Thoracic aorta (tissue), 2 donors: ENCODE results near the gene WDR36. TPM values are rescaled to one million over a fixed set of nuclear protein-coding genes. Genes with fewer than 3 reads are reported as not detected.

ENCODE experiments used
- ATAC-seq: fragments of 150-250 bp; one replicate; pipeline ENCODE4 v1.8.0; 2017; ENCODE audit warnings: low read depth; ENCODE audit not compliant: insufficient number of reproducible peaks, low FRiP score
- DNase-seq: peaks from one replicate; pipeline ENCODE4 v3.0.0-alpha.2; 2020; ENCODE audit warnings: low spot score
- H3K27ac ChIP-seq, 2 donors: fragments of 200-600 bp; sonication (generic); 1 replicate in 1 of 2; 2 replicates in 1 of 2; pipeline ENCODE4 v1.5.1; 2016; ENCODE audit warnings: mild to moderate bottlenecking in 2 of 2, moderate library complexity in 2 of 2
- H3K27me3 ChIP-seq: fragments of 200-600 bp; sonication (generic); replicated peaks from 2 replicates; pipeline ENCODE4 v1.6.0; 2016; ENCODE audit warnings: mild to moderate bottlenecking; ENCODE audit not compliant: insufficient read depth
- H3K36me3 ChIP-seq: fragments of 200-600 bp; sonication (generic); one replicate; pipeline ENCODE4 v1.5.1; 2016
- H3K4me1 ChIP-seq, 2 donors: fragments of 200-600 bp; sonication (generic); 1 replicate in 1 of 2; 2 replicates in 1 of 2; pipeline versions ENCODE4 v1.5.1 to v1.6.0; 2016; ENCODE audit warnings: low read depth in 2 of 2, mild to moderate bottlenecking in 1 of 2; ENCODE audit not compliant: control insufficient read depth in 1 of 2
- H3K4me3 ChIP-seq: fragments of 200-600 bp; sonication (generic); 2 replicates; pipeline ENCODE4 v1.5.1; 2016; ENCODE audit warnings: mild to moderate bottlenecking
- H3K9me3 ChIP-seq: fragments of 200-600 bp; sonication (generic); 2 replicates; pipeline ENCODE4 v1.5.1; 2016
- CTCF ChIP-seq: fragments of 200-600 bp; sonication (generic); IDR thresholded peaks from one replicate; pipeline ENCODE4 v1.5.1; 2019; ENCODE audit warnings: antibody characterized with exemption
- total RNA-seq, 2 donors: library from RNA; depleted of rRNA; stranded (reverse); fragments of >200 nt; gene quantifications; one replicate each; pipeline versions ENCODE4 v1.1.0 to v1.2.3, GENCODE V29; 2016

WDR36 gene
- total RNA-seq, 2 donors from 2014 or later = 11.0 to 29.4 TPM

GRCh38 chr5:111063709-111064322 is 28.3 kb upstream of the WDR36 start:
- H3K4me3 ChIP-seq = no peak overlapping the region
- no peak for TF ChIP-seq CTCF
- no peaks in the 10 kb centered on the region for H3K27me3 ChIP-seq
- no peak overlapping the region for H3K27ac ChIP-seq
- DNase-seq = no peak
- ATAC-seq = no peak
- no peaks in the 10 kb centered on the region for H3K4me1 ChIP-seq
- no peaks in the 10 kb centered on the region for H3K36me3 ChIP-seq
- no peaks in the 10 kb centered on the region for H3K9me3 ChIP-seq

- no peak for TF ChIP-seq CTCF
- DNase-seq (no peak), ATAC-seq (no peak)
- Histone ChIP-seq H3K4me3 (no peak overlapping the region), H3K36me3 (no peaks in the 10 kb centered on the region), H3K9me3 (no peaks in the 10 kb centered on the region), H3K4me1 (peaks cover 0 to 14% of the 10 kb centered on the region in 2 donors), H3K27me3 (no peaks in the 10 kb centered on the region), H3K27ac (no peak overlapping the region)
These were observed 25.7 kb upstream of the WDR36 start for GRCh38 chr5:111066261-111066938.

GRCh38 chr5:111068213-111068612 is 23.9 kb upstream of the WDR36 start:
- Histone ChIP-seq H3K36me3 (no peaks in the 10 kb centered on the region), H3K4me1 (peaks cover 0 to 14% of the 10 kb centered on the region in 2 donors), H3K27me3 (no peaks in the 10 kb centered on the region), H3K4me3 (no peak overlapping the region), H3K27ac (no peak overlapping the region), H3K9me3 (no peaks in the 10 kb centered on the region)
- ATAC-seq = no peak
- DNase-seq = no peak
- no peak for TF ChIP-seq CTCF

- Histone ChIP-seq H3K36me3 (no peaks in the 10 kb centered on the region), H3K27ac (no peak overlapping the region), H3K4me3 (peak overlapping the region; percentile 65), H3K9me3 (no peaks in the 10 kb centered on the region), H3K27me3 (no peaks in the 10 kb centered on the region), H3K4me1 (peaks cover 4 to 30% of the 10 kb centered on the region in 2 donors)
- TF ChIP-seq CTCF = no peak
- ATAC-seq = no peak
- DNase-seq = no peak
These were observed 22.3 kb upstream of the WDR36 start for GRCh38 chr5:111069839-111070238.

GRCh38 chr5:111070272-111071134 is 21.6 kb upstream of the WDR36 start:
- H3K4me1 ChIP-seq = peaks cover 4 to 37% of the 10 kb centered on the region in 2 donors
- ATAC-seq (no peak), DNase-seq (no peak)
- H3K27ac ChIP-seq = no peak overlapping the region
- TF ChIP-seq CTCF = no peak
- no peaks in the 10 kb centered on the region for H3K36me3 ChIP-seq
- no peaks in the 10 kb centered on the region for H3K9me3 ChIP-seq
- H3K27me3 ChIP-seq = no peaks in the 10 kb centered on the region
- peak overlapping the region; percentile 65 for H3K4me3 ChIP-seq
